DMS114 treated with DMSO at 0.1 percent for 48 hours (cell line): ENCODE measurements around the gene MTSS2.

Experiments used
- DNase-seq: peaks from one replicate; lab custom pipeline; 2025; ENCODE audit not compliant: unreplicated experiment; lab: John Stamatoyannopoulos, UW

Gene MTSS2

DNA sequence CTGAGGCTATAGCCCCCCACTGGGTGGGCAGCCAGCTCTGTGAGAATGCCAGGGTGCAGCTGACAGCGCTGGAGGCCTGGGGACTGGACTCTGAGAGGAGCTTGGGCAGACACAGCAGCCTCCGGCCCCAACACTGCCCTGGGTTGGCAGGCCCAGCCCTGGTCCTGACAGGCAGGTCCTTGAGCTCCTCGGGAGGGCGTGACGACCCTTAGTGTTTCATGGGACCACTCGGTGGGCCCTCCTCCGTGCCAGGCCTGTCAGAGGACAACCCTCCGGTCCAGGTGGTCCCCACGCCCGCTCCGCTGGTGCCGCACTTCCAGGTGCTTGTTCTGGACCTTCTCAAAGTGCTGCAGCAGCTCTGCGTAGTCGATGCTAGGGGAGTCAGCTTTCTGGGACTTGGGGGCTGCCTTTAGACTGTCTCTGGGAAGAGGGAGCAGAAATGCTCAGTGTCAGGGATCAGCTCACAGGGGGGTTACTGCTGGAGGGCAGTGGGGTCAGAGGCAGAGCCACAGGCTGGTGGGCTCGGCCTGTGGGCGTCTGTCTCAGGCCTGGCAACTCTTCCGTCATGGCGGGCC, 1.9 kb upstream of the MTSS2 start:
- no peak for DNase-seq

DNA sequence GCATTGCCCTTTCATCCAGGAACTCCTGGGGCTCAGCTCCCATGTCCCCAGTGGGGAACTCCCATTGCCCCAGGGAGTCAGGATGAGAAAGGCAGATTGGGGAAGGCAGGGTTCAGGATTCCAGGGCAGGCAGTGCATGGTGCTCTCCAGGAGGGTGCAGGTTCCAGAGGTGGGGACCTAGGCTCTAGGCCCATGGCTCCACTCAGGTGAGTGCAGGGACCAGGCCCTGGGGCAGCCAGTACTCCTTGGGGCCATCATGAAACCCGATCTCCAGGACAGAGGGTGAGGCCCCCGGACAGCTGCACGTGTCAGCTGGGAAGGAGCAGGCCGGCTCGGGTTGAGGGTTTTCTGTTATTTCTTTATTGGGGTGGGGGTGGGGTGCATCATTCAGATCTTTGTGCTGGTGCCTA, 1.3 kb upstream of the MTSS2 start:
- DNase-seq, result no peak

DNA sequence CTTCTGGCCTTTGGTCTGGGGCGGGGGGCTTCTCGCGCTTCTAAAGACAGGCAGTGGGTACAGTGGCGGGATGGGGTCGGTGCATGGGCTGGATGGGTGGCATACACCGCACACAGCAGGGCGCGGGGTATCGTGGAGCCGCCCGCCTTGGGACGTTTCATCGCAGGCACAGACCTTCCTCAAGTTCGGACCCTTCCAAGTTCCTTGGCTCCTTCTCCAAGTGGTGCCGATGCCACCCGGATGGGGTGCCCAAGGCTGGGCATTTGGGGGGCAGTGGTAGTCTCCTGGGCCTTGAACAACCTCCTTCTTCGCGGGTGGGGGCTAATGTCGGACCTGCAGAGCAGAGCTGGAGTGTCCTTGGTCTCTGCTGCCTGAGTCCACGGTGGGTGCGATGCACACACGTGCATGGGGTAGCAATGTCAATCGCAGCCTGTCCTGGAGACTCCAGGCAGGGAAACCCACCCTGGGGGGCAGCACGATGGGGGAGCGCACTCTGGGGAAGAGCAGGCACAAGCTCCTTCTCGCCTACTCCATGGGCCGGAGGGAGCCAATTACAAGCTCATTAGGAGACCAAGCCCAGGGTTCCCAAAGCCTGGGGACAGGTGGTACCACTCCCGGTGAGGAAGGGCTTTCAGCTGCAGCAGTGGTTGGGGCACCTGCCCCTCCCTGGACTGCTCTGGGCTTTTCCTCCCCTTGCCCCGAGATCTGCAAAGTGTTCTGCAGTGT, 686 bp upstream of the MTSS2 start:
- no peak for DNase-seq

DNA sequence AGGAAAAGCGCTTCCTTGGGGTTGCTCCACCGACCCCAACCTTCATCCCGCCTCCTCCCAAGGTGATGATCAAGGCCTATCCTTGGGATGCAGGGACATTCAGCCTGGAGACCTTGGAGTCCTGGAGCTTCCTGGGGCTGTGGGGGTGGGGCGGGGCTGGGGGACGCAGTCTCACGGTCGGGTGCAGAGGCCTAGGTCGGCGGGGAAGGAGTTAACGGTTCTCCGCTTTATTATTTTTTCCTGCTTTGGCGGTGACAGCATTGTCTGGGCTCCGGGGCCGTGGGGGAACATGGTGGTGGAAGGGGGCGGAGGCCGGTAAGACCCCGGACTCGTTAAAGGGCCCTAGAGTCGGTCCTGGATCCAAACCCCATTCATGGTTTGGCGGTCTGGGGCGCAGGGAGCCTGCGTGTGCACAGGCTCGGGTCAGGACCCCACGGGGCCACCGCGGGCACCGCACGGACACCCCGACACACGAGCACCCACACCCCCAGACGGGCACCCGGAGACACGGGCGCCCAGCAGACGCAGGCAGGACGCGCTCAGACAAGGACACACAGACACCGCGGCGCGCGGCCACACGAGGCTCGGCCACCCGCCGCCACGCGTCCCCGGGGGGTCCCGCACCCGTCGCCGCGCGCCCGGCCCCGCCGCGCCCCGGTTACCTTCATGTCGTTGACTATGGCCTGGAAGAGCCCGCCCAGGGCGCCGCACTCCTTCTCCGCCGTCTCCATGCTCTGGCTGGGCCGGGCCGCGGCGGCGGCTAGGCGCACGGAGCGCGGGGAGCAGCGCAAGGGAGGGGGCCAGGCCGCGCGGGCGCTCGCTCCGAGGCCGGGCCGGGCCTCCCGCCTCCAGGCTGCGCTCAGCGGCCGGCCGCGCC, 554 bp downstream of the MTSS2 start:
- no peak for DNase-seq

DNA sequence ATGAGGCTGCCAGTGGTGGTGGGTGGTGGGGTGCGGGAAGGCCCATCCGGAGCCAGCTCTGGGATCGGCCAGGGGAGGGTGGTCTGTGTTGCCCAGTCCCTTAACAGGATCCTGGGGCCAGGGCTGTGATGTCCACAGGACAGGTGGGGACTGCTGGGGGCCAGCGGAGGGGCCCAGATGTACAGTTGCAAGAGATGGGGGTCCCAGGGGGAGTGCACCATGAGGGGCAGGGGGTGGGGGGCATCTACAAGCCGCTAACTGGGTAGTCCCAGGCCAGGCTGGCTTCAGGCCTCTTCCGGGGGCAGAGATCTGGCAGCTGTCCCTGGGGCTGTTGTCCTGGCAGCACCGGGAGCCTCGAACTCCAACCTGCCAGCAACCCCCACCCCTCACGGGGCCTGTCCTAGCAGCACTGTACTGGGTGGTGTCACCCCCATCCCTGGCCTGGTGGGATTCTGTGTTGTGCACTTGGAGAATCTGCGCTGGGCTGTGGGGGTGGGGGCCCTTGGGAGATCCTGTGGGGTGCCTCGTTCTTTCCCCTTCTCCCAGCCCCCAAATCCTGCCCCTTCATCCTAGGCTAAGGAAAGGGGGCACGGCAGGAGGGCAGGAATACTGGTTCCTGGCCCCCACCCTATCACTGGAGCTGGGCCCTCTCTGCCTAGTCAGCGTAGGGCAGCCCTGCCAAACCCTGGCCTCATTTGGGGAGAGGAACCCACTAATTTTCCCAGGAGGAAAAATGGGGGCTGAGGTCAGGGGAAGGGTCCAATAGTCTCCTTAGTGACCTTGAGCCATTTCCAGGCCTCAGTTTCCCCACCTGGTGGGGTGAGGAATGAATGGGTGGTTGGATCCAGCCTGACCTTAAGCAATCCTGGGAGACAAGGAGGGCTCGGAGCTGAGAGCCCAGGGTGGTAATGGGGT, 1.4 kb downstream of the MTSS2 start:
- no peak for DNase-seq

DNA sequence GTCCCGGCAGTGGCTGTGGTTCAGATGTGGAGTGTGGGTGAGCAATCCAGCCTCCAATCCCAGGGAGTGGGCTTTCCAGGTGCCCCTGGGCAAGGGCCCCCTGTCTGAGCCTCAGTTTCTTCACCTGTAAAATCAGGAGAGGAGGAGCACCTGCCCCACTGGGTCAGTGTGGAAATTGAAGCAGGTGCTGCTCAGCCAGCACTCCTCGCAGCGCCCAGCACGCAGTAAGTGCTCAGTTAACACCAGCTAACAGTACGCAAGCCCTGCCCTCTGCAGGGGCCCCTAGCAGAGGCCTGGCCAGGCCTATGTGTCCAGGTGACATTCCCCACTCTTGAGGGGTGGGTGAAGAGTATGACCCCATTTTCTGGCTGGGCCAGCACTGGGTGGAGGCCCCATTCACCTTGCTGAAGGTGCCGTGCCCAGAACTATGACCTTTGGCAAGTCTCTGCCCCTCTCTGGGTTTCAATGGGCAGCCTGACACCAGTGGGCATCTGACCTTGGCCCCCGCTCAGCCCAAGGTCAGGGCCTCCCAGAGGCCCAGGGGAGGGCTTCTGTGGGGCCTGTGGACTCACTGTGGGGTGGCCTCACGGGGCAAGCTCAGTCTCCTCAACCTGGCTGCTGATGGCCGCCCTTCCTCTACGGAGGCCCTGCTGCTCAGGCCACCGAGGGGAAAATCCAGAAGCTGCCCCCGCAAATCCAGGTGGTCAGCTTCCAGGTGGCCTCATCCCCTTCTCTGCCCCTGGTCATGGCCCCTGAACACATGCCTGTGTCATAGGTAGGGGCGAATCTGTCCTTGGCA, 2.5 kb downstream of the MTSS2 start:
- DNase-seq, result no peak

DNA sequence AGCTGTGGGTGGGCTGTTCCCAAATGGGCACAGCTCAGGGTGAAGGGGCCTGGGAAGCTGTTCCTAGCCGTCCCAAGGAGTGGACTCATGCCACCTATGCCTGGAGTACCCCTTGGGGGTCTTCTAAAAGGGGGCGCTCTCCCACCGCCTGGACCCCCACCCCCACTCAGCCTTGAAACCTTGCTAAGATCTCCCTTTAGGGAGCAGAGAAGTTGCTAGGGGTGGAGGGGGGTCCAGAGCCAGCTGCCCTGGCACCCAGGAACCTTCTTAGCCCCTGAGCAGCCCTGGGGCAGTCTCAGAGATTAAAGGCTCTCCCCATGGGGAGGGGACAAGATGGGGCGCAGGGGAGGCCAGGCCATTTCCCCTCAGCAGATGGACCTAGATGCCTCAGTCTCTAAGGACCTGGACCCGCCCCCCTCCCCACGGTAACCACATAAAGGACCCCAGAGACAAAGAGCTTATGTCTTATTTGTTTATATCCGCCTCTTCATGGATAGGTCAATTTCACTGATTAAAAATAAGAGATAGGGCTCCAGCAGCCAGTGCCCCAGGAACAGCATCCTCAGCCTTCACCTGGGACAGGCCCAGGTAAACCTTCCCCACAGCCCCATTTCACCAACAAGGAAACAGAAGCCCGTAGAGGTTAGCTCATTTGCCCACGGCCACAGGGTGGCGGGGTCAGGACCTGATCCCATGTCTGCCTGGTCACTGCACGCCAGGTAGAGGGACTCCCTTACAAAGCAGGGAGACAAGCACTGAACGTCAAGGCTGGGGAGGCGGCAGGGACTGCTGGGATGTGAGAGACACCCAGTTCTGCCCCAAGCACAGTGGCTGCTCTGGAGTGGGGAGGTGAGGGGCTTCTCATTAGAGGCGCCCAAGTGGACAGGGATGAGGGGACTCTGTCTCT, 3.4 kb downstream of the MTSS2 start:
- DNase-seq, result no peak

DNA sequence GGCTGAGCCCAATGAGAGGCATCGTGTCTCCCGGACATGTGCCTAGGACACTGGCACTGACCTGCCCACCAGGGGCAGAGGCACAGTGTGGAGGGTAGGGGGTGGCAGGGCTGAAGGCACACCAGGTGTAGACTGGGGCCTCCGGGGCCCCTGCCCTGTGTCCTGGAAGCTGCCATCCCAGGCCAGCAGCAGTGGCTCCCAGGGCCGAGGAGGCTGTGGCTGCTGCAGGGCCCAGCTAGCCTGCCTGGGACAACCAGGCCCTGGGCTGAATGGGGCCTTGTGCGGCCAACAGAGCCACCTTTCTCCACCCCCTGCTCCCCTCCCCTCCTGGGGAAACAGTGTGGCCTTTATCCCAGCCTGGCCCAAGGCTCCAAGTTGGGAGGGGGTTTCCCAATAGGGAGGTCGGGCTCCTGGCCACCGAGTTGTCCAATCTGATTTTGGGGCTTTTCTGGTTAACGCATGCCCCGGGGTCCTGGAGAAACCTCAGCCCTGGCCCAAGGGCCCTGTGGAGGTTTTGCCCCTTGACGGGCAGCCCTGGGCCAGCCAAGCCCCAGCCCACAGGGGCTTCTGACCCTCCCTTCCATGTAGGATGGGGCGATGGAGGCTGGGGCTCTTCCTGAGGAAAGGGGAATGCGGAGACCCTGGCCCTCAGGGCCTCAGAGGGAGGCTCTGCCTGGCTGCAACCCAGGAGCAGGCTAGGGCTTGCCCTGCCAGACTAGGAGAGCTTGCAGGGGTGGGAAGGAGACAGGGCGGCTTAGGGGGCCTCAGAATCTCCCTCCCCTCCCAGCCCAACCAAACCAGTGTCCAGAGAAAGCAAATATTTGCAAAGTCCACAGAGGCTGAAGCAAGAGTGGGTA, 4.2 kb downstream of the MTSS2 start:
- no peak for DNase-seq

DNA sequence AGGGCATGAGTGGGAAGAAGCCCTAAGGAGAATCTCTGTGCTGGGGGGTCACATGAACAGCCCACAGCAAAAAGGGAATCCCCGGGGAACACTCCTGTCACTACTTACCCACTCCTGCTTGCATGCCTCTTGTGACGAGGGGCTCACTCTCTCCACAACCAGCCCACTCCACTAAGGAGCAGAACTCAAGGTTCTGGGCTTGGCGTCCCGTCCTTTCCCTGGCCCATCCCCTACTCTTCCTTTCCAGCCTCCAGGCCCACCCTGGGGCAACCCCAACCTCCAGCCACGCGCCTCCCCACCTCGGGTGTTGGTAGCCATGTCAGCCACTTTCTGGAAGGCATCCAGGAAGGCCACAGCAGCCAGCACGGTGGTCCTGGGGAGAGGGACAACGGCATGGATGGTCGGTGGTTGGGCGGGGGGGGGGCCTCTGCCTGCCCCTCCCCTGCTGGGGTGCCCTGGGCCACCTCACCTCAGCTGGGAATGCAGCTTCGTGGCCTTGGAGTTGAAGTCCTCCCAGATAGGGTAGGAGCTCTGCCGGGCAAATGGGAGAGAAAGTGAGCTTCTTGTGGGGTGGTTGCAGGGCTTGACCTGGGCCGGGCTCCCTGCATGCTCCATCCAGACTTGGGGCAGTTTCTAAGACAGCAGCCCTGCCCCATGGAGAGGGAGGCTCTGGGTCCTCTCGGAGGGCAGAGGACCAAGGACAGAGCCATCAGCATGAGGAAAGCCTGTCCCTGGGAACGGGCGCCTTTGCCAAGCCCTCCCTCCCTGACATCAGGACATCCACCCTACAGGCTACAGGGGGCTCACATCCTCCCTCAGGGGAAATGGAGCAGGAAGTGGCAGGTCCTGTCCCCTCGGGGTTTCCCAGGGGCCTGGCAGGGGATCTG, 5.1 kb downstream of the MTSS2 start:
- DNase-seq, result no peak

DNA sequence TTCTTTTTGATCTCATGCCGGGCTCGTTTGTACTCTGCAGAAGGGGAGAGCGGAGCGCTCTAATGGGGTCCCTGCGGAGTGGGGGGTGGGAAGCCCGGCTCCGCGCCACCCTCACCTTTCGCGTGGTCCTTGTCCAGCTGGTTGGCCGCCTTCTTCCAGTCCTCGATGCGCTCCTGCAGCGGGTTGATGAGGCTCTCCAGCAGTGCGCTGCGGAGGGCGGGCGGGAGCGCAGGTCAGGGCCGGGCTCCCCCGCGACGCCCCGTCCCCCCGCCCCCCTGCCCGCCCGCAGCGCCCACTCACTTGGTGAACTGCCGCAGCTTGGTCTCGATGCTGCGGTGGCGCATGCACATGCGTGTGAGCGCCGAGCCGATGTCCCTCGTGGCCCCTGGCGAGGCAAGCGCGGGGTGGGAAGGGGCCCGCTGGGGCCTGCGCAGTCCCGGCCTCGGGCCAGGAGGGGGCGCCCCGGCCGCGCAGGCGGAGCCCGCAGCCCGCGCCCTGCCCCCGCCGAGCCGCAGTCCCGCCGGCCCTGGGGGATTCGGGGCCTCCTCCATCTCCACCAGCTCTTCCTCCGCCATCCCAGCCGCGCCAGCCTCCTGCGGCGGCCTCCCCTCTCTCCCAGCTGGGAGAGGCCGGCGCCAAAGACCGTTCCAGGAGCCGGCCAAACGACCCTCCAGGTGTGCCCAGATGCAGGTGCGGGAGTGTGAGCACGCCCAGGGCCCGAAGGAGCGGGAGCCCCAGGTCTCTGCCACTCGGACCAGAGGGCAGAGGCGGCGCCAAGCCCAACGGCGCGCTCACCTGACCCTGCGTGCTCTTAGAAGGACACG, 6.0 kb downstream of the MTSS2 start:
- DNase-seq, result no peak

DNA sequence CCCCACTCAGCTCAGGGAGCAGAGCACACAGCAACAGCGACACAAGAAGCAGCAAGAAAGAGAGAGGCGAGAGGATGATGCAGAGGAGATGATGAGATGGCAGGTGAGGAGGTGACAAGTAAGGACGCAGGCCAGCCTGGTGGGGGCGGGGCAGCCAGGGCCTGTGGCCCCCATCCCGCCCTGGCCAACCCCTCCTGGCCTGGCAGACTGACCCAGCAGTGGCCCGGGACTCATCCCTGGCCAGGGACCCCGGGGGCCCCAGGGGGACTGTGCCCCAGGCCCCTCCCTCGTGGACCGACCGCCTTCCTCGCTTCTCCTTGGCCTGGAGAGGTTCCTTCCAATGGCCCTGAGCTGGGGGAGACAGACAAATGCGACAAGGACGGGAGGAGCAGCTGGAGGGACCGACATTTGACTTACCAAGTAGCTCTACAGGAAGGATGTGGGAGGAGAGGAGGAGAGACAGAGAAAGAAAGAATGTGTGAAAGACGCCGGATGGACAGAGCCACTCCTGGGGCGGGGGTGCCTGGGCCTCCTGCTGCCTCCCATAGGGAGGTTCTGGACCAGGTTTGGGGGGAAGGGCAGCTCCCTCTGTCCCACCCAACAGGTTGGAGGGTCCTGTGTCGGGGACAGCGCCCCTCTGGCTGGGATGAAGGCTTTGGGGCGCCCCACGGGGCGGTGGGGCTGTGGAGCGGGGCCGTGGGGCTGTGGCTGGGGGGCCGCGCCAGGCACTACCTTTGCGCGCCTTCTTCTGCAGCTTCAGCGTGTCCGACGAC, 6.8 kb downstream of the MTSS2 start:
- DNase-seq, result no peak

DNA sequence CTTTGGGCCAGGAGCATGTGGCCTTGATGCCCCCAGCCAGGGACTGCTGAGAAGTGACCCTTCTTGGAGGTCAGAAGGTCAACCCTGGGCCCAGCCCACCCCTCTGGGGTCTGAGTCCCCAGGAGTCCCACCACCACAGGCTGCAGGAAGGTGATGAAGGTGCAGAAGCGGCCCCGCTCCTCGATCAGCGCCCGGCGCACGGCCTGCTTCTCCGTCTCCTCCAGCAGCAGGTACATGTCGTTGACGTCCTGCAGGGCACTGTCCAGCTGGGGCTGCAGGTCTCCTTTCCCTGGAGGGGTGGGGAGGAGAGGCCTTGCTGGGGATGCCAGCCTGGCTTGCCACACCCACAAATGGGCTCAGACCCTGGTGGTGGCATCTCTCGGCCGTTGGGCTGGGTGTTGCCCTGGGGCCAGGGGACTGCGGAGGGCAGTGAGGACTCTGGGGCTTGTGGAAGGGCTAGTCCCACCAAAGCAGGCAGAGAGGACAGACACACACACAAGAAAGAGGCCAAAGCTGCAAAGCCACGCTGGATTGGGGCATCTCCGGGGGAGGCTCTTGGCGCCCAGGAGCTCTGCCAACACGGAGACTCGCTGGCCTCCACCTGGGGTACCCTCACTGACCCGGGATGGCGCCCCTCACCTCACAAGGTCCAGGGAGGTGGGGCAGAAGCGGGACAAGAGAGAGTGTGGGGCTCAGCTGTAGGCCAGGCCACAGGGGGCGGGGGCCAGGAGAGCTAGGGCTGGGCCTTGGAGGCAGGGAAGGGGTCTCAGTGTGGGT, 7.5 kb downstream of the MTSS2 start:
- no peak for DNase-seq

DNA sequence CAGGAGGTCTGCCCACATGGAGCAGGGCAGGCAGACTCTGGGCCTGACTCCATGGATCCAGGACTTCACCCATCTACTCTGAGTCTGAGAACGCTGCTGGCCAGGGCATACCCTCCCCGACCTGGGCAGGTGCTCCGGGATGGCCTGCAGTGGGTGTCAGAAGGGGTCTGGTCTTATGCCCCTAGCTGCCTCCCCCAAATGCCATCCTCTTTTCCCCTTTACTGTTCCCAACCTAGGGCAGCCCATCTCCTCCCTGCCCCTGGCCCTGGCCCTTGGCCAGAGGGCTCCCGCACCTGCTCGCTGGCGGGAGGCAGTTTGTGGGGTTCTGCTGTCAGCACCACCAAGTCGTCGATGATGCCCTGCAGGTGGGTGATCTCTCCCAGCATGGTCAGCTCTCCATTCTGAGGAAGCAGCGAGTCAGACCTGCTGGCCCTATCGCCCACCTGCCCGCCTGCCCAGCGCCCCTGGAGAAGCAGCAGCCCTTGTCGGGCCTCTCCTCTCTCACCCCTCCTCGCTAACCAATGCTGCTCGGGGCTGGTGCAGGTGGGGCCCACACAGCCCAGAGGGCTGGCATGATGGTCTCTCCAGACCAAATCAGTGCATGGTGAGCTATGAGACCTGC, 8.2 kb downstream of the MTSS2 start:
- no peak for DNase-seq

DNA sequence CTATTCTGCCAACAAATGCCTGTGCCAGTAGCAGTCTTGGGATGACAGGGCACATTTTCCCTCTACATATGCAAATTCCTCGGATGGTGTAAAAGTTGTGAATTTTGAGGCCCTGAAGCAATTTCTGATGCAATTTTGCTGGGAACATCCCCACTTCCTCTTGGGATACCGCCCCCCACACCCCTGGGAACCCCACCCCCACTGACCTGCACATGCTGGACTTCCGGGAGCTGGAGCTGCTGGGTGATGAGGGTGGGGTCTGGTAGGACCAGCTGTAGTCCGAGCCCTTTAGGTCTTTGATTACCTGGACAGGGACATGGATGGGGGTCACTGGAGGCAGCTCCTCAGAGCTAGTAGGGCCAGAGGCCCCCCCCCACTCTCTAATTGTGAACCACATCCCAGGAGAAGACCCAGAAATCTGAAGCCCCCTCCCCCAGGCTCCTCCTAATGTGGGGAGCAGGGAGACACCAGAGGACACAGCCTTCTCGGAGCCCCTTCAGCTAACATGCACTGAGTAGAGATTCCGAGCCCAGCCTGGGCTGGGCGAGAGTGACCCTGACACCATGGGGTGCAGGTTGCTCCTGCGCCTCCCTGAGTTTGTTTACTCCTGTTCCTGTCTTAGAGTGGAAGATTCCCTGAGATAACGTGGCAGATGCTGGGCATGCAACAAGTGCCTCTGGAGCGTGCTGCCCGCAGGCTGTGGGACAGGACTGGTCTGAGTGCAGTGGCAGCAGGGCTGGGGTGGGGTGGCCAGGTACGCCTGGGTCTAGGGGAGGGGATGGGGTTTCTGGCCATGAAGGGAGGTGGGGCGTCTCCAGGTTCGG, 9.0 kb downstream of the MTSS2 start:
- DNase-seq, result no peak
